ENCODE measurements around the gene MYO18B. TPM values are rescaled to one million over a fixed set of nuclear protein-coding genes. Genes with fewer than 3 reads are reported as not detected.

Gene MYO18B
- polyA plus RNA-seq, 3 donors, result not detected

DNA sequence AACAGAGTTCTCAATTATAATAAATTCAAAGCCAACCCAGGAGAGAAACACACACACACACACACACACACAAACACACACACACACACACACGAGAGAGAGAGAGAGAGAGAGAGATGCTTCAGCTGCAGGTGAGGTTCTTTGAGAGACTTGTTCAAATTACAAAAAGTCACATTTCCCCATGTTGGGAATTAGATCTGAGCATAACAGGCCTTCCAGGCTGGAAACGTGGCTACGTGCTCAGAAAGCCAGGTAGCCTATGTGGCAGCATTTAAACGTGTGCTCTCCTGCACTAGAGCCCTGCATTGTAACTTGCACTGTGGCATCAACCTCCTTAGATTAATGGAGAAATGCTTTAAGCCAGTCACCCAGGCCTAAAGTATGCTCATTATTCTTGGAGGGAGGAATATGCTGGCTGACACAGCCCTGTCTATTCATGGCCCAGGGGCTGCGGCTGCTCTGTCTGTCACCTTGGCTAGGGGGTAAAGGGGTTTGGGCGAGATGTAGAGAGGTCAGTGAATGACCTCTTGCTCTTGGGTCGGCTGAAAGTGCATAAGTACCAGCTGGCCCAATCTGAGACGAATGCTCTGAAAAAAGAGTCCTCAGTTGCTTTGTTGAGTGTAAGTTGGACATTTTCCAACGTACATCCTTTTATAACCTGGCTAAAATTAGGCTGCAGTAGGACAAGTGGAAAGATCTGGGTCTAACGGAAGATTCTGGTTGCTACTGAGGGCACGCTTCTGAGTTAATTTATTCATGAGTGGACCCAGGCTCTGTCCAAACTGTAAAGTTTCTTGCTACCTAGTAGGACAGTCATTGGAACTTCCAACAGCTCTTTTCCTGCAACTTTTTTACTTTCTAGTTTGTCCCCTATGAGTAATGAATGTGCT lies 256.1 kb downstream of the MYO18B start:
- H3K9me3 Mint-ChIP-seq, result no peaks in the 10 kb centered on the region
- Histone ChIP-seq H3K9me3 (replicated peaks in 1 of 2; ENCODE audit: control insufficient read depth in 1 of 2, insufficient read depth in 1 of 2, low read length in 2 of 2) (no peaks in the 10 kb centered on the region), H4K20me1 (ENCODE audit: insufficient read depth, low read length) (no peaks in the 10 kb centered on the region), H3K79me2 (ENCODE audit: insufficient read depth, low read length) (no peaks in the 10 kb centered on the region), H3K4me3 (replicated peaks in 1 of 3; ENCODE audit: low read depth in 2 of 3, low read length in 3 of 3) (no peak overlapping the region), H3K27ac (ENCODE audit: low read depth in 1 of 2, low read length in 2 of 2) (no peak overlapping the region), H3K4me2 (replicated peaks; ENCODE audit: extremely low read depth, low read length, poor library complexity, severe bottlenecking) (no peak overlapping the region), H3K9ac (ENCODE audit: insufficient read depth, low read length, poor library complexity, severe bottlenecking) (no peak overlapping the region), H3K36me3 (replicated peaks in 1 of 2; ENCODE audit: control insufficient read depth in 1 of 2, insufficient read depth in 2 of 2, low read length in 2 of 2) (no peaks in the 10 kb centered on the region), H3K4me1 (ENCODE audit: control insufficient read depth in 1 of 2, insufficient read depth in 2 of 2, low read length in 2 of 2) (no peaks in the 10 kb centered on the region), H3K27me3 (ENCODE audit: control insufficient read depth in 2 of 2, insufficient read depth in 2 of 2, low read length in 2 of 2) (no peaks in the 10 kb centered on the region), H2AFZ (ENCODE audit: insufficient read depth, low read depth, low read length, poor library complexity, severe bottlenecking) (no peak overlapping the region)
- peaks cover 6% of the 10 kb centered on the region for H3K4me1 Mint-ChIP-seq
- DNase-seq, result no peak
- no peak overlapping the region for H3K27ac Mint-ChIP-seq
- intact Hi-C loops (cut with micrococcal nuclease), result no loop called here
- H3K36me3 Mint-ChIP-seq, result no peaks in the 10 kb centered on the region
- H3K27me3 Mint-ChIP-seq (ENCODE audit: low read depth in 3 of 3), result peaks cover 3 to 8% (median 7%) of the 10 kb centered on the region in 3 donors
- no peak overlapping the region for H3K4me3 Mint-ChIP-seq
- 89% methylated on average over 7 of the region's 11 CpGs for WGBS (ENCODE audit: insufficient coverage)
- no peak for TF ChIP-seq CTCF (IDR thresholded peaks at IDR 0.05)

GRCh38 chr22:26002456-26002855 lies 260.5 kb downstream of the MYO18B start:
- no peak for TF ChIP-seq CTCF (IDR thresholded peaks at IDR 0.05)
- intact Hi-C loops (cut with micrococcal nuclease), result no loop called here
- H3K4me1 Mint-ChIP-seq, result no peaks in the 10 kb centered on the region
- Histone ChIP-seq H3K4me1 (ENCODE audit: control insufficient read depth in 1 of 2, insufficient read depth in 2 of 2, low read length in 2 of 2) (no peaks in the 10 kb centered on the region), H4K20me1 (ENCODE audit: insufficient read depth, low read length) (no peaks in the 10 kb centered on the region), H3K27ac (ENCODE audit: low read depth in 1 of 2, low read length in 2 of 2) (no peak overlapping the region), H3K4me2 (replicated peaks; ENCODE audit: extremely low read depth, low read length, poor library complexity, severe bottlenecking) (no peak overlapping the region), H3K79me2 (ENCODE audit: insufficient read depth, low read length) (no peaks in the 10 kb centered on the region), H3K4me3 (replicated peaks in 1 of 3; ENCODE audit: low read depth in 2 of 3, low read length in 3 of 3) (no peak overlapping the region), H3K9ac (ENCODE audit: insufficient read depth, low read length, poor library complexity, severe bottlenecking) (no peak overlapping the region), H3K36me3 (replicated peaks in 1 of 2; ENCODE audit: control insufficient read depth in 1 of 2, insufficient read depth in 2 of 2, low read length in 2 of 2) (no peaks in the 10 kb centered on the region), H3K27me3 (ENCODE audit: control insufficient read depth in 2 of 2, insufficient read depth in 2 of 2, low read length in 2 of 2) (no peaks in the 10 kb centered on the region), H2AFZ (ENCODE audit: insufficient read depth, low read depth, low read length, poor library complexity, severe bottlenecking) (no peak overlapping the region), H3K9me3 (replicated peaks in 1 of 2; ENCODE audit: control insufficient read depth in 1 of 2, insufficient read depth in 1 of 2, low read length in 2 of 2) (no peaks in the 10 kb centered on the region)
- peaks cover 5 to 7% (median 6%) of the 10 kb centered on the region in 3 donors for H3K27me3 Mint-ChIP-seq (ENCODE audit: low read depth in 3 of 3)
- DNase-seq, result no peak
- no peak overlapping the region for H3K27ac Mint-ChIP-seq
- peaks cover 0 to 3% (median 0%) of the 10 kb centered on the region in 7 donors for H3K9me3 Mint-ChIP-seq
- WGBS (ENCODE audit: insufficient coverage), result 70% methylated on average over 1 of the region's 2 CpGs
- no peak overlapping the region for H3K4me3 Mint-ChIP-seq
- no peaks in the 10 kb centered on the region for H3K36me3 Mint-ChIP-seq
